ENCODE measurements around the gene SYTL2.
"Not testable (repeated sequence)": the region's sequence is repeated elsewhere in the genome, so short reads cannot be mapped to it uniquely, and the experiment has no call there.

Gene SYTL2

DNA sequence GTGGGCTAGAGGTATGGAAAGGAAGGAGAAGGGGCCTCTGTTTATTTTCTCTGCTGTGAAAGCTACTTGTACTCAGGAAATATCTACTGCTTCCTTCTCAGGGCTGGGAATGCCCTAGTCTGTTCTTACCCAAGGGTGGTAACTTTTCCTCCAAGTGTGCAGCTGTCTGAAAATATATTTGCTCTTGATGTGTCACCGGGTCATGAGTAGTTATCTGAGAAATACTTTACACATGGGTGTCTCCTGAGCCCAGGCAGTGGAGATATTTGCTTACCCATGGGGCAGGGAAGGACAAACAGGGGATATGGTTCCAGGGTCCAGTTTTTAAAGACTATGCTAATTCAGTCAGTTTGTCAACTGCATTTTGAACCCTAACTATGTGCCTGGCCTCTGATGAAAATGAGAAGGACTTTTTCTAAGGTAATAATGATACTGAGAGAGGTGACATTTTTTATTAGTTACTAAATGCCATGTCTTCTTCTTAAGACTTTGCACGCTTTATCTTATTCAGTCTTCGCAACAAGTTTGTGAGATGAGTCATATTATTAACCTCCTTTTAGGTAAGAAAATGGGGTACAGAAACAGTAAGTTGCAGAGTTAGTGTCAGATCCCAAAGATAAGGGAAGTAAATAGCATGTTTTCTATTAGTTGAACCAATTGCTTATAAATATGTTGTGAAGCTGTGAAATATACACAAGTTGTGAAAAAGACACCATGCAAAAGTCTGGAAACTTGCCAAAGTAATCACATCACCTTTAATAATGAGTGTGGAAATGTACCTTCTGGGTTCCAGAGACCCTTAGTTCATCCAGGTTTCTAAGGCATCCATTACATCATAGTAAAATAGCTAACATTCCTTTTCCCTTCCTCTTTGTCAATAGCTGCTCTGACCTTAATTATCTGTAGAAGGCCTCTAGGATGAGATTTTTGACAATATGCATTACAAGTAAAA, 22.9 kb downstream of the SYTL2 start:
- DNase-seq = no peak

DNA sequence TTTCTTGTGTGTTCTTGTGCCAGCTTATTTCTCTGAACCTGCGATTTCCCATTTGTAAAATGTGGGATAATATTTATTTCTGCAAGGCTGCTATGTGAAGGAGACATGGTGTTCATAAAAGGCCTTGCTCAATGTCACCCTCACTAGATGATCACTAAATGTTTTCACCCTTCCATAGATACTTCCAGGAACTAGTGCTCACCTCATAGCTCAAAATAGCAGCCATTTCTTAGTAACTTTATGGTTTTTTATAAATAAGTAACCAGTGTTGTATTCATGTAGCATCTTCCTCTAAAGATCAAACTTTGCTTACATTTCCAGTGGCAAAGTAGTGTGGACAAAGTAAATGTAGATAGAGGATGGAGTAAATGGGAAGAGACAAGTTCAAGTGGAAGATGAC, 23.8 kb downstream of the SYTL2 start:
- no peak for DNase-seq

DNA sequence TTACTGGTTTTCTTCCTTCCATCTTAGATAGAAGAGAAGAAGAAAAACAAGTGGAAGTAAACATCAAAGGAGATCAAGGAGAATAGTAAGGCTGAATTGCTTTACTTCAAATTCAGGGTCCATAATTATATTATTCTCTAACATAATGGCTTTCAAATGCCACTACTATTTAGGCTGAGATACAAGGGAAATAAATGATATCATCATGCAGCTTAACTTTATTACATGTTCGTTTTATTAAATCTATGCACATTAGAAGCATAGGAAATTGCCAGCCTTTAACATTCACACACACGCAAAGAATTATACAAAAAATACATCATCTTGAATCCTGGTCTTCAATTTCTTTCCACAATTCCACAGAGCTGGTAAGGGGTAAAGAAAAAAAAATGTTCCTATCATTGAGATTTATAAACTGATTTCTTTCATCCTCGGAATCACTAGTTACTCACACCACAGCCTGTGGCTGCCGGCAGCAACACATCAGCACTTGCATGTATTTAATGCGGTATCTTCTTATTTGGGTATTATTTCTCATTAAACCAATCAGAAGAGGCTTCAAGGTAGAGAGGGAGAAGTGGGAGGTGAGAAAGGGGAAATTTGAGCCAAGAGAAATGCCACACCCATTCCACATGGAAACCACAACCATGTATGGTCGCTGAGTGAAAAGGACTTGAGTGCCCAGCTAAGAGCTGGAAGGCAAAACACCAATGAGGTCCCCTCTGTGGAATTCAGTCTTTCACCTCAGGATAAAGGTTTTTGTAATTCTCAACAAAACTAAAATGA, 26.3 kb downstream of the SYTL2 start:
- DNase-seq = no peak

DNA sequence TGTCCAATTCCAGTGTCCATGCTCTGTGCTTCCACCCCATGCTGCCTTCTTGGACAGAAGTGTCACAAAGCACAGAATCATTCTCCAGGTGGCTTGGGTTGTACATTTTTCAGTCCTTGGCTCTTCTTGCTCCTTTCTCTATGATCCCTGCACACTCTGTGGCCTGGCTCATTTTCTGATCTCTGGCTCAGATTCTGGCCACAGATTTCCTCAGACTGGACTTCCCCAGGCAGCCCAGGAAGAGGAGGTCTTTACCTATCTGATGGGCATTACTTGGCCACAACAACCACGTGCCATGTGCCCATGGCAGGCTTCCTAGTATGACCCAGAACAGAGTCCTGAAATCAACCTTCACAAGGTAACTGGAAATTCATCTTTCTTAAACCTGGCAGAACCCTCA, 27.2 kb downstream of the SYTL2 start:
- no peak for DNase-seq

DNA sequence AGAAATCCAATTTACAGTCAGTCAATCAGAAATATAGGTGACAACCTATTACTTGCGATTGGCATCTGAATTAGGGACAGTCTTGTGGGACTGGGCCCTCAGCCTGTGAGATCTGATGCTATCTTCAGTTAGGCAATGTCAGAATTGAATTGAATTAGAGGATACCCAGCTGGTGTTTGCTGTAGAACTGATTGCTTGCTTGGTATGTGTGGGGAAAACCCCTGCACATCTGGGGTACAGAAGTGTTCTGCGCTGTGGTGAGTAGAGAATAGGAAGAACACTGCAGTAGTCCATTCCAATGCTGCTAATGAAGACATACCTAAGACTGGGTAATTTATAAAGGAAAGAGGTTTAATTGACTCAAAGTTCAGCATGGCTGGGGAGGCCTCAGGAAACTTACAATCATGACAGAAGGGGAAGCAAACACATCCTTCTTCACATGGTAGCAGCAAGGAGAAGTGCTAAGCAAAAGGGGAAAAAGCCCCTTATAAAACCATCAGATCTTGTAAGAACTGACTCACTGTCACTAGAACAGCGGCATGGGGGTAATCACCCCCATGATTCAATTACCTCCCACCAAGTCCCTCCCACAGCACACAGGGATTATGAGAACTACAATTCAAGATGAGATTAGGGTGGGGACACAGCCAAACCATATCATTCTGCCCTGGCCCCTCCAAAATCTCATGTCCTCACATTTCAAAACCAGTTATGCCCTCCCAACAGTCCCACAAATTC, 30.0 kb downstream of the SYTL2 start:
- not testable (repeated sequence) for DNase-seq

DNA sequence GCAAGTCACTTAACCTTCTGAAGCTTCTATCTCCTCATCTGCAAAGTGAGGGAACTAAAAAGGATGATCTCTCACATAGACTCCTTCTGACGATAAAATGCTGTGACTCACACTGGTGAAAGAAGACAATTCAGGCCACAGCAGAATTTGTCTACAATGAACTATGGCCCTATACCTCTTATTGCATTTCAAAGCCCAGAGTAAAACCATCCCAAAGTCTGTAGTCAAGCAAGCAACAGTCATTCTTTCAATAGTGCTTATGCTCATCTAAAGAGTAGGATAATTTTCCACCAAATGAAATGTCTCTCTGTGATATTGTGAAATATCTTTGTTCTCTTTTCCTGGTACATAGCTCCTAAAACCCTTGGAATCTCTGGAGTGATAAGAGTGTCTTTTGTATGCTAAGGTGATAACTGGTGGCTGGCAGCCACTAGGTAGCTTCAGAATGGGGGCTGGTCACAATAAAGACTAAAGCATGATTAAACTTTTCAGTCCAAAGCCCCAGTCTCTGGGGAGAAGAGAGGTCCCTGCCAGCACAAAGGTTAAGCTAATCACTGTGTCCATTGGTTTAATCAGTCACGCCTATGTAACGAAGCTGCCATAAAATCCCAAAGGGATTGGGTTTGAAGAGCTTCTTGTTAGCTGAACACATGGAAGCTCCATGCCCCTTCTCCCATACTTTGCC, 30.8 kb downstream of the SYTL2 start:
- DNase-seq = no peak

DNA sequence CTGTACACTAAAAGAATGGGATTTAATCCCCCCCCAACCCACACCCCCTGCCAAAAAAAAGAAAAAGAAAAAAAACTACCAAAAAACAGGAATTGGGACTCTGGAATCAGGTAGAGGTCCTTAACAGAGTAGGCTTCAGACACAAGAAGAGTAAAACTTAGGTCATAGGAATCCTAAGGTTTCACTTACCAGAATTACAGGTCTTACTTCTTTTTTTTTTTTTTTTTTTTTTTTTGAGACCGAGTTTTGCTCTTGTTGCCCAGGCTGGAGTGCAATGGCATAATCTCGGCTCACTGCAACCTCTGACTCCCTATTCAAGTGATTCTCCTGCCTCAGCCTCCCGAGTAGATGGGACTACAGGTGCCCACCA, 33.4 kb downstream of the SYTL2 start:
- DNase-seq = not testable (repeated sequence)

DNA sequence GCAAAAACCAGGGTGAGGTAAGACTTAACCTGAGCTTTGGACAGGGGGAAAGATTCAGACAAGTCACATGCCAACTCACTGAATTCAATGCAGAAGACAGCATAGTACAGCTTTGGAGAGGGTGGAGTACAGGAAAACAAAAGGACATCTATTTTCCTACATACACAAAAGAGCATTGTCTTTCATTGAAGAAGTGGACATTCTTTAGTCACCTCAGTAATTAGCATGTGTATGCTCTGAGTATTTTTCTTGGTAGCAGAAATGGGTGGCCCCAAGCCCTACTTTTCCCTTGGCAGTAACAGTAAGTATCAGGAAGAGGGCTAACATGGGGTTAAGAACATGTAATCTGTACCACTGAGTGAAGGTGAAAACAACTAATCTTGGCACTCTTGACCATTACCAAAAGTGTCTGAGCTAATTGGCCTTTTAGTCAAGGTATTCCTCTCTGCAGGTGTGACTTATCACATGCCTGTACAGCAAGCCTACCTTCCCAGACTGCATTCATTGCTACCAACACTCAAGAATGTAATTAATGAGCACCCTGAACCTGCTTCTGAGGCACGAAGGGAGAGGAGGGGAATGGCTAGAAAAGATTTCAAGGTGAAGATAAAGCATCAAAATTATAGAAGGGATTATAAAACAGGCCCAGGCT, 33.9 kb downstream of the SYTL2 start:
- no peak for DNase-seq

DNA sequence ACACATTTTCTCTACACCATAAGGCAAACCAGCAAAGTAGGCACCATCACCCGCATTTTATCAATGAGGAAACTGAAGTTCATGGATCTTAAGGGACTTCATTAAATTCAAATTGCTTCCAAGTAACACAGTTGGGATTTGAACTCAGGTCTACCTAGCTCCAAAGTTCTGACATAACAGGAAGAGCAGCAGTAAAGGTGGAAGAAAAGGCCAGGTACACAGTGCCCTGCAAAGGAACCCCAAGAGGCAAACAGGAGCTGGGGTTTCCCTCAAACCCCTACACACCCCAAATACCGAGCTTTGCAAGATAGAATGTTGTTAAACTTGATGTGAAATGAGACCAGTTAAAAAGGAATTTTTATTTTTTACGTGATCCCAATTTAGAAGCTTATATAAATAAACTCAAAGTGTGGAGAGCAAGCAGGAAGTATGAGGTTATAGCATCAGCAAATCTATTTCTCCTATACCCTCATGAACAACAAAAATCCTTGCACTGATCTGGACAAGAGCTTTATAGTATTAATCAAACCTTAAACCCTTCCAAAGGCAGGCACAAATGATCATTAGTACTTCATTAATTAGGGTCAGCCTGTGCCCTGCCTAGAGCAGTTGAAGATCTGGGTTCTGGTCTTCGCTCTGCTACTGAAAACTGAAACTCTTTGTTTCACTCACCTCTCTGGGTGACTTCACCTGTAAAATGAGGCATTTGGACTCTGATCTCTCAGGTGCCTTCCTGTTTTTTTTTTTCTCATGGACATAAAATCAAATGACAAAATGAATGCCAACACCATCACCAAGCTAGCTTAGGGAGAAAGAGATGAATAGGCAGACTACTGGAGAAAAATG, 36.5 kb downstream of the SYTL2 start:
- DNase-seq = no peak

DNA sequence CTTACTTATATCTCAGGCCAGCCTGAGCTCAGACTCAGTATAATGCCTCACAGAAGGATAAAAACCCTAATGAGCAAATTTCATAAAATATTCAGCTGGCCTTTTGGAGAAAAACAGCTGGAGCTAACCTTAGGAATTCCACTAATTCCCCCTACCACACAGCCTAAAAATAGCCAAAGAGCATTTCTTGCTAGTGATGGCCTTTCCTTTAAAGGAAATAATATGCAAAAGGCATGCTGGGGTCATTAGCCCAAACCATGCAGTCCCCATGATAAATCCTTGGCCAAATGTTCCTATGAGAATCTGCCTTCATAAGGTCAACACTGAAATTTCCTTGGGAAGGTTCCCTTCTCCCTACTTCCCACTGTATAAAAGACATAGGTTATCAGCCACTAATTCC, 38.2 kb downstream of the SYTL2 start:
- DNase-seq = no peak

DNA sequence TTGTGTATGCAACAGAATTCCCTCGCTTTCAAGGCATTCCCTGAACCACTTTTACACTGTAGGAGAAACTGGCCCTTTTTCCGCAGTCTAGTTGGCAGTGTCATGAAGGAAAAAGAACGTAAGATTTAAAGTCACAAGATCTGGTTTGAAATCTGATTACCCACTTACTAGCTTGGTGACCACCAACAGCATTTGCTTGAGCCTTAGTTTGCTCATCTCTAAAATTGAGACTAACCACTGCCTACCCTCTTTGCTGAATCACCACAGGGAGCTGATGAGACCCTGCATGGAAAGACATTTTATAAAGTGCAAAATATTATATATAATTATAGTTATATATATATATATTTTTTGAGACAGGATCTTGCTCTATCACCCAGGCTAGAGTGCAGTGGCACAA, 39.4 kb downstream of the SYTL2 start:
- no peak for DNase-seq

DNA sequence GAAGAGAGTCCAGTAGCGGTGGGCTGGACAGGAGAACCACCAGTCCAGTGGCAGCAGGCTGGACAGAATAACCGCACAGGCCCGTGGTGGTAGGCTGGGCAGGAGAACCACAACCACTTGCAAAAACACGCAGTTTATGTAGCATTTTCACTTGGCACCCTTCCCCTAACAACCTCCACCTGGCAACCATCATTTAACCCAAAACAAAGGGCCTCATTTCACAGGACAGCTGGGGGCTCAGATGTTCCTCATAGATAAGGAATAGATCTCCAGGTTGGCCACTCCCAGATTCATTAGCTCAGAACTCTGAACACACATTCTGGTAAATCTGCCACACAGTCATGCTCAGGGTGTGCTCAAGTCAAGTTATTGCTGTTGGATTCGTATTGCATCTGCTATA, 41.2 kb downstream of the SYTL2 start:
- no peak for DNase-seq

DNA sequence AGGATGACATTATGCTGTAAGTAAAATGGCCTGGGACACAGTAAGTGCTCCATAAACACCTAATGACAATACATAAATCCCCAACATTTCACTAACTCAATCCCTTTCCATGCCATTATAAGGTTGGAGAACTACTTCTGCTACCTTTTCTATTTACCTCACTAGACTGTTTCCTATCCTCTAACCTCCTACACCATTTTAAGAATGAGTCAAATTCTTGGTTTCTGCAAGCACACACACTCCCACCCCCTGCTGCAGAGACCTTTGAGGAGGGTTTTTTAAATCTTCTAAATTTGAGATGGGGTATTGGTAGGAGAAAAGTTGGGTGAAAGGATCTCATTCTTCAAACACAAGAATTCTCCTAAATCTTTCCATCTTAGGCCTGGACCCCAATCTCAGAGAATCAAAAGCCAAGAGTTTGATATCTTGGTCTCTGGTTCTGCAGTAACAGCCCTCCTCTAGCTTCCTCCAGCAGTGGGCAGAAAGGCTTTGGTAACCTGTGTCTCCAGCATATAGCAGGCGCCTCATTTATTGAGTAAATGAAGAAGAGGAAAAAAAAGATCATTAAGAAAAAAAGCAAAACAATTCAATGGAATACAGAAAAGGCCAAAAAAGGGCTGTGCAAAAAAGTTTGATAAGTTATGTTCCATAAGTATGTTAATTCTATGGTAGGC, 42.3 kb downstream of the SYTL2 start:
- DNase-seq = no peak

DNA sequence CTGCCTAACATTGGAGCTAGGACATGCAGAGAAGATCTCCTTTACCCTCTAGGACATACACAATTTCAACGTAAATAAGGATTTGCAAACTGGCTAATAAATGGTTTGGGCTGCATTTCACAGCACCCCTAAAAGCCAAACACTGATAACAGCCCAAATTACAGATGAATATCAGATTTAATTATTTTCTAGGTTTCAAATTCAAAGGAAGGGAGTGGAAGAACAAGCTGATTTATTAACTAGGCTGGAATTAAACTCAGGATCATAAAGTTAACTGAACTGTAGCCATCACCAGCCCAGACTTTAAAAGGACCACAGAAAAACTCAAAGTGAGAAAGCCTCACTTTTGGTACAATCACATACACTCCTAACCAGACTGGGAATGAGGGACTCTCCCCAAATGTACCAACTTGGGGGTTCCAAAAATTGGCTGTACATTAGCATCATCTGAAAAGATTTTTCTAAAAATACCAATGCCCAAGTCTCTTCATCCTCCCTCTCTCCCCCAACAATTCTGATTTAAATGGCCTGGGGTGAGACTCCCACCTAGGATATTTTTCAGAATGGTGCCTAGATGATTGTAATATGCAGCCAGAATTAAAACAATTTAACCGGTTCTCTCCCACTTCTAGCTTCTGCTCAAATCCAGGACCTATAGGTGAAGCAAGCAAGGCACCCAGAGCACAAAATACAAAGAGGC, 43.5 kb downstream of the SYTL2 start:
- no peak for DNase-seq

DNA sequence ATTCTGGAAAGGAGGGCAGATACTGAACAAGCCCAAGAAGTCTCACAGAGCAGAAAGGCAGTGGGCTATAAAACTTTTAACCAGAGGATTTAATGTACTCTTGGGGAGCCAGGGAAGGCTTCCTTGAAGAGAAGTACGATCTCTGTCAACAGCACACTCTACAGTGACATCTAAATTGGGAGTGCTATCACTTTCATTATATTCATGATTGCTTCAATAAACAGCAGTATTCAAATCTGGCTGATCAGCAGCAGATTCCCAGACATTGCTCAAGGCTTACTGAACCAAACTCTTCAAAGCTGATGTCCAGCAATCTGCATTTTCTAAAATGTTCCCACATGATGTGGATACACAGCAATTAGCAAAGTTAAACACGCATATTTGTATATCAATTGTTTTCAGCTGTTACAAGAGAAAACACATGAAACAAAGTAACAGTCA, 44.2 kb downstream of the SYTL2 start:
- DNase-seq = no peak

DNA sequence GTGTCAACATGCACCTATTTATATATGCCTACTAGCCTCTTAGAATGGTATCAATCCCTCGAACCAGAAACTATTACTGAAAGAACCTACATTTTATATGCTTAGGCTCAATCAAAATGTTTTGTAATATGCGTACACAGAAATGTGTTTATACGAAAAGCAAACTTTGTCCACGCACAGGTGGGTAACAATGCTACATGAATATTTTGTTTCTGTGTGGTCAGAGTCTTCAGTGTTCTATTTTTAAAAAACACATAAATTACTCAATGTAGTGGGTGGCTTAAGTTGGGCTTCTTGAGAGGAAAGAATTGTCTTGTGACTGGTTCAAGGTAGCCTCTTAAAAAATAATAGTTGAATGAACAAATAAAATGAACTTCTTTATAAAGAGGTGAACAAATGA, 46.1 kb downstream of the SYTL2 start:
- DNase-seq = no peak

DNA sequence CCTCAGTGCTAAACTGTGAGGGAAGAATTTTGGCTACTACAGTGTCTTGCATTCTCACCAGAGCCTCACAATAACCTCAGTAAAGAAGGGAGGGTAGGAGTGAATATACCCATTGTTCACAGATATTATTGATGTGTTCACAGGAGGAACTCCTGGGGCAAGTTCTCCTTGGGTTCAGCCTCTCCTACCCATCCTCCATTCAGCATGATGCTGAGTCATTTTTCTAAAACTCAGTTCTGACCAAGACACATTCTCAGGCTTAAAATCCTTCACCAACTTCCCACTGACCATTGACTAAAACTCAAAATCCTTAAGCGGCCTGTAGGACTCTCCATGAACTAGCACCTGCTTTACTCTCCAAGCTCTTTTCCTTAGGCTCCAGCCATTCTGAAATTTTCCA, 48.7 kb downstream of the SYTL2 start:
- DNase-seq = no peak

DNA sequence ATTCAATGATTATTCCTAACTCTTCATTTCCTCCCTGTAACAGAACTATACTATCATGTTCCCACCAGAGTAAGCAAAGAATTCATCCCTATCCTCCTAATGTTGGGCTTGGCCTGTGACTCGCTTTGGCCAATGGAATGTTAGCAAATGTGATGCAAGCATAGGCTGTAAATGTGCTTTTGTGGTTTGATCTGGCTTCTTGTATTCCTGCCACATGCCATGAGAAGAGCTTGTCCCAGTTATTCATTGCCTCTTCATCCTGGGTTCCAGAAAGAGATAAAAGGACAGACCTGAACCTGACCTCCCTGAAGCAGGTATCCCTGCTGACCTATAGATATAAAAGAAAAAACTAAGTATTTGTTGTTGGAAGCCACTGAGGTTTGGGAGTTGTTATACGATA, 51.0 kb downstream of the SYTL2 start:
- no peak for DNase-seq

DNA sequence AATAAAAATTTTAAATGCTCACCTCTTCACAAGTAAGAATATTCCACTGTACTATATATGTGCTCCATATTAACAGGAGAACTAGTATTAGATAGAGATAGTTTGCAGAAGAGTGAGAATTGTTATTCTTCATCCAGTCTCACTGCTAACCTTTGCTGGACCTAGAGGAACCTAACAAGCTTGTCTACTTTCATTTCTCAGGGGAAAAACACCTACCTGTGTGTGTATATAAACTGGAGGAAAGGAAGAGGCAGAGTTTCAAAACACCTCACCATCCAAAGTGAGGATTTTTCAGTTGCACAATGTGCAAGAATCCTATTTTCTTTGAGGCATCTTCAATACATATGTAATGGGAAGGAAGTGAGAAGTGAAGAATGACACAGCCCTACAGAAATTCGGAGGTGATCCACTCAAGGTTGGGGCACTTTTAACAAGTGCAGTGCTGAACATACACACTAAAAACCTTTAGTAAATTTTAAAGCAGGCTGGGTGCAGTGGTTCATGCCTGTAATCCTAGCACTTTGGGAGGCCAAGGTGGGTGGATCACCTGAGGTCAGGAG, 52.4 kb downstream of the SYTL2 start:
- no peak for DNase-seq

DNA sequence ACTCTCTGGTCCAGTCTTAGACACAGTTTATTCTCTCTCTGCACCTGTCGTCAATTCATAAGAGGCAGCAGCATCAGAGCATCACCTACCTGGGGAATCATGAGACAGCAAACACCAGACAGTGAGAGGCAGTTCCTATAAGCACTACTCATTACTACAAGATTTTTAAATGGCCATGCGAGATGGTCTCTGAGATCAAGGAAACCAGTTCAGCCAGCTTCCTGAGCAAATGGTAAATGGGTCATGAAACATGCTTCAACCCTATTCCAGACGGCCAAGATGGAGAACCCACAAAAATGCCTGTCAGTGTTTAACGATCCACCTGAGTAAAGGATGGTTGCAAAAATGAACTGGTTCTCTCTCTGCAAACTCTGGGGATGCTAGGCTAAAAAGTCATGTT, 52.9 kb downstream of the SYTL2 start:
- no peak for DNase-seq

All from Kasumi-1 (cell line).